HG02970 (cell line): ENCODE data around the gene CYP17A1.
"Not testable (repeated sequence)": the region's sequence is repeated elsewhere in the genome, so short reads cannot be mapped to it uniquely, and the experiment has no call there.

Experiments
- ATAC-seq: cut with Tn5 transposase; IDR thresholded peaks from one replicate; pipeline ENCODE4 v1.9.1; 2021; ENCODE audit warnings: mild to moderate bottlenecking, moderate library complexity, moderate number of reproducible peaks; ENCODE audit not compliant: unreplicated experiment, low FRiP score

CYP17A1 gene

GRCh38 chr10:102837230-102837721, at the start of gene CYP17A1:
TSS of gene CYP17A1 (minus strand) at chr10:102837413. CDS start at chr10:102837361, 52 bp downstream.
- ATAC-seq: no peak

- ATAC-seq: no peak
Observed at GRCh38 chr10:102880256-102880655, 43.0 kb upstream of the CYP17A1 start.

GRCh38 chr10:102878629-102879028, 41.4 kb upstream of the CYP17A1 start:
- no peak for ATAC-seq

- ATAC-seq: no peak
Observed at GRCh38 chr10:102876747-102877153, 39.5 kb upstream of the CYP17A1 start.

- ATAC-seq: no peak
Observed at GRCh38 chr10:102872163-102872562, 35.0 kb upstream of the CYP17A1 start.

GRCh38 chr10:102870221-102870620, 33.0 kb upstream of the CYP17A1 start:
- ATAC-seq: no peak

GRCh38 chr10:102869258-102870198, 32.3 kb upstream of the CYP17A1 start, which contains the start of gene AS3MT:
TSS of gene AS3MT (plus strand) at chr10:102869470. CDS start at chr10:102869593, 123 bp downstream.
- no peak for ATAC-seq

- no peak for ATAC-seq
Observed at GRCh38 chr10:102868911-102869257, 31.7 kb upstream of the CYP17A1 start.

- ATAC-seq: no peak
Observed at GRCh38 chr10:102865620-102866019, 28.4 kb upstream of the CYP17A1 start.

- no peak for ATAC-seq
Observed at GRCh38 chr10:102863660-102864059, 26.4 kb upstream of the CYP17A1 start.

GRCh38 chr10:102859911-102860310, 22.7 kb upstream of the CYP17A1 start:
- ATAC-seq: no peak

GRCh38 chr10:102856758-102857424, 19.7 kb upstream of the CYP17A1 start:
- no peak for ATAC-seq

GRCh38 chr10:102855731-102856436, 18.7 kb upstream of the CYP17A1 start:
- ATAC-seq: not testable (repeated sequence)

GRCh38 chr10:102853237-102853636, 16.0 kb upstream of the CYP17A1 start:
- not testable (repeated sequence) for ATAC-seq

- no peak for ATAC-seq
Observed at GRCh38 chr10:102850025-102850518, 12.9 kb upstream of the CYP17A1 start.

GRCh38 chr10:102845352-102845902, 8.2 kb upstream of the CYP17A1 start:
- no peak for ATAC-seq

- not testable (repeated sequence) for ATAC-seq
Observed at GRCh38 chr10:102844190-102844776, 7.1 kb upstream of the CYP17A1 start.

- ATAC-seq: not testable (repeated sequence)
Observed at GRCh38 chr10:102843139-102843538, 5.9 kb upstream of the CYP17A1 start.

- no peak for ATAC-seq
Observed at GRCh38 chr10:102841827-102842345, 4.7 kb upstream of the CYP17A1 start.
